HG02588 (cell line): ENCODE data around the gene DNAH11.
"Not testable (repeated sequence)": the region's sequence is repeated elsewhere in the genome, so short reads cannot be mapped to it uniquely, and the experiment has no call there.

ENCODE experiments used
- ATAC-seq: cut with Tn5 transposase; IDR thresholded peaks from one replicate; pipeline ENCODE4 v1.9.1; 2021; ENCODE audit warnings: mild to moderate bottlenecking, moderate library complexity; ENCODE audit not compliant: unreplicated experiment

Gene DNAH11

GRCh38 chr7:21707566-21707965 lies 164.7 kb downstream of the DNAH11 start:
- no peak for ATAC-seq

GRCh38 chr7:21708096-21708495 lies 165.3 kb downstream of the DNAH11 start:
- ATAC-seq: no peak

GRCh38 chr7:21717323-21717722 lies 174.5 kb downstream of the DNAH11 start:
- no peak for ATAC-seq

- ATAC-seq: no peak
Observed at GRCh38 chr7:21718391-21718790, 175.6 kb downstream of the DNAH11 start.

GRCh38 chr7:21719846-21720245 lies 177.0 kb downstream of the DNAH11 start:
- ATAC-seq: no peak

- no peak for ATAC-seq
Observed at GRCh38 chr7:21722371-21722770, 179.5 kb downstream of the DNAH11 start.

- no peak for ATAC-seq
Observed at GRCh38 chr7:21724562-21724961, 181.7 kb downstream of the DNAH11 start.

- ATAC-seq: no peak
Observed at GRCh38 chr7:21730399-21730798, 187.6 kb downstream of the DNAH11 start.

GRCh38 chr7:21731977-21732376 lies 189.1 kb downstream of the DNAH11 start:
- no peak for ATAC-seq

- ATAC-seq: not testable (repeated sequence)
Observed at GRCh38 chr7:21732956-21733355, 190.1 kb downstream of the DNAH11 start.

- ATAC-seq: no peak
Observed at GRCh38 chr7:21733837-21734236, 191.0 kb downstream of the DNAH11 start.

GRCh38 chr7:21743493-21743892 lies 200.7 kb downstream of the DNAH11 start:
- ATAC-seq: no peak

- no peak for ATAC-seq
Observed at GRCh38 chr7:21746949-21747348, 204.1 kb downstream of the DNAH11 start.

- ATAC-seq: no peak
Observed at GRCh38 chr7:21747806-21748205, 205.0 kb downstream of the DNAH11 start.

- ATAC-seq: no peak
Observed at GRCh38 chr7:21749378-21749777, 206.5 kb downstream of the DNAH11 start.

- no peak for ATAC-seq
Observed at GRCh38 chr7:21753071-21753470, 210.2 kb downstream of the DNAH11 start.

GRCh38 chr7:21754963-21755362 lies 212.1 kb downstream of the DNAH11 start:
- ATAC-seq: no peak

- no peak for ATAC-seq
Observed at GRCh38 chr7:21757537-21758282, 214.9 kb downstream of the DNAH11 start.

- ATAC-seq: no peak
Observed at GRCh38 chr7:21758286-21758685, 215.4 kb downstream of the DNAH11 start.

- ATAC-seq: no peak
Observed at GRCh38 chr7:21762469-21762868, 219.6 kb downstream of the DNAH11 start.

GRCh38 chr7:21763818-21764217 lies 221.0 kb downstream of the DNAH11 start:
- ATAC-seq: no peak

- ATAC-seq: no peak
Observed at GRCh38 chr7:21766218-21766617, 223.4 kb downstream of the DNAH11 start.

- peak; percentile 64 for ATAC-seq
Observed at GRCh38 chr7:21767300-21767900, 224.6 kb downstream of the DNAH11 start.
